Activated CD4-positive, alpha-beta T cell treated with anti-CD3 and anti-CD28 coated beads, Interleukin-2, amount 50 U/mL, for 4 hours (primary cell): ENCODE results near the gene SKI.

Source experiments
- DNase-seq, 2 experiments: peaks; one replicate each; pipeline ENCODE4 v3.0.0-alpha.2; 2020

The SKI gene

GRCh38 chr1:2210786-2211185 is 17.3 kb upstream of the SKI start:
- no peak for DNase-seq

GRCh38 chr1:2212274-2212531 is 15.9 kb upstream of the SKI start:
- DNase-seq = no peak

- peak; percentile 34 to 43 for DNase-seq
Observed at GRCh38 chr1:2212532-2213491, 15.3 kb upstream of the SKI start.

- DNase-seq = no peak
Observed at GRCh38 chr1:2213576-2214505, 14.3 kb upstream of the SKI start.

- no peak for DNase-seq
Observed at GRCh38 chr1:2214541-2215241, 13.4 kb upstream of the SKI start.

- no peak for DNase-seq
Observed at GRCh38 chr1:2215329-2215728, 12.8 kb upstream of the SKI start.

- DNase-seq = no peak
Observed at GRCh38 chr1:2215909-2216766, 12.0 kb upstream of the SKI start.

GRCh38 chr1:2216767-2217058 is 11.4 kb upstream of the SKI start:
- no peak for DNase-seq

- no peak for DNase-seq
Observed at GRCh38 chr1:2221271-2221670, 6.8 kb upstream of the SKI start.

GRCh38 chr1:2224170-2224584 is 3.9 kb upstream of the SKI start:
- no peak for DNase-seq

GRCh38 chr1:2224631-2225428 is 3.3 kb upstream of the SKI start:
- no peak for DNase-seq

- DNase-seq = no peak
Observed at GRCh38 chr1:2226525-2227345, 1.4 kb upstream of the SKI start.

GRCh38 chr1:2227346-2228156 is 568 bp upstream of the SKI start:
- peak; percentile 86 to 89 for DNase-seq

- DNase-seq = no peak
Observed at GRCh38 chr1:2228694-2229036, 546 bp downstream of the SKI start.

GRCh38 chr1:2229037-2229864 is 1.1 kb downstream of the SKI start:
- peak; percentile 16 to 35 for DNase-seq

GRCh38 chr1:2229911-2230731 is 2.0 kb downstream of the SKI start:
- DNase-seq = no peak

- peak in 1 of 2 experiments; percentile 20 for DNase-seq
Observed at GRCh38 chr1:2230781-2231531, 2.8 kb downstream of the SKI start.
